GM12891 (cell line): ENCODE measurements around the gene CEP170B.

Source experiments
- DNase-seq: peaks from one replicate; pipeline ENCODE4 v3.0.0; 2011; ENCODE audit warnings: low spot score; ENCODE audit not compliant: insufficient read length
- FAIRE-seq: peaks from 2 replicates; lab custom pipeline; 2011; peaks lifted over from hg19 to GRCh38; lab: Jason Lieb, UNC
- PAX5 ChIP-seq: IDR thresholded peaks from 2 replicates; pipeline ENCODE4 v1.6.1; 2011; ENCODE audit warnings: low read length, moderate library complexity, mild to moderate bottlenecking; ENCODE audit not compliant: insufficient read depth, severe bottlenecking
- POLR2A ChIP-seq: IDR thresholded peaks from 2 replicates; pipeline ENCODE4 v1.6.1; 2011; ENCODE audit warnings: low read depth, low read length, control low read depth
- POLR2AphosphoS5 ChIP-seq: IDR thresholded peaks from 2 replicates; pipeline ENCODE4 v1.6.1; 2011; ENCODE audit warnings: low read depth, low read length, control low read depth
- POU2F2 ChIP-seq: IDR thresholded peaks from 2 replicates; pipeline ENCODE4 v1.6.1; 2011; ENCODE audit warnings: low read depth, mild to moderate bottlenecking, control low read depth, low read length, moderate library complexity
- SPI1 ChIP-seq: IDR thresholded peaks from 2 replicates; pipeline ENCODE4 v1.6.1; 2011; ENCODE audit warnings: low read depth, low read length, control low read depth
- TAF1 ChIP-seq: IDR thresholded peaks from 2 replicates; pipeline ENCODE4 v1.6.1; 2011; ENCODE audit warnings: low read depth, low read length, control low read depth

The CEP170B gene

GRCh38 chr14:104873380-104874055 is 8.4 kb downstream of the CEP170B start:
- TF ChIP-seq POLR2AphosphoS5 (no peak), POU2F2 (no peak), TAF1 (no peak), SPI1 (no peak), PAX5 (no peak), POLR2A (no peak)
- DNase-seq: no peak
- no peak for FAIRE-seq

GRCh38 chr14:104874110-104874531 is 9.1 kb downstream of the CEP170B start:
- DNase-seq (no peak), FAIRE-seq (no peak)
- TF ChIP-seq POU2F2: no peak

- no peak for TF ChIP-seq POLR2A
- TF ChIP-seq SPI1: no peak
- no peak for TF ChIP-seq POLR2AphosphoS5
- TF ChIP-seq POU2F2: no peak
- TF ChIP-seq TAF1: no peak
- TF ChIP-seq PAX5: no peak
- no peak for DNase-seq
- FAIRE-seq: no peak
Observed at GRCh38 chr14:104874571-104875411, 9.7 kb downstream of the CEP170B start.

GRCh38 chr14:104875412-104875751 is 10.3 kb downstream of the CEP170B start:
- no peak for DNase-seq
- no peak for FAIRE-seq
- no peak for TF ChIP-seq POLR2A
- no peak for TF ChIP-seq TAF1
- TF ChIP-seq PAX5: no peak
- TF ChIP-seq SPI1: no peak
- no peak for TF ChIP-seq POLR2AphosphoS5
- no peak for TF ChIP-seq POU2F2

GRCh38 chr14:104875811-104876210 is 10.7 kb downstream of the CEP170B start:
- DNase-seq (no peak), FAIRE-seq (no peak)
- TF ChIP-seq PAX5 (no peak), POU2F2 (no peak), TAF1 (no peak), SPI1 (no peak), POLR2AphosphoS5 (no peak), POLR2A (no peak)

- peak; percentile 70 for DNase-seq
- FAIRE-seq: peak; percentile 66
- TF ChIP-seq PAX5: no peak
- no peak for TF ChIP-seq POLR2AphosphoS5
- no peak for TF ChIP-seq POU2F2
- TF ChIP-seq SPI1: no peak
- TF ChIP-seq TAF1: no peak
- no peak for TF ChIP-seq POLR2A
Observed at GRCh38 chr14:104876251-104876699, 11.2 kb downstream of the CEP170B start.

- TF ChIP-seq SPI1: no peak
- no peak for TF ChIP-seq POU2F2
- TF ChIP-seq POLR2AphosphoS5: no peak
- TF ChIP-seq POLR2A: no peak
- no peak for TF ChIP-seq PAX5
- TF ChIP-seq TAF1: no peak
- FAIRE-seq: no peak
- no peak for DNase-seq
Observed at GRCh38 chr14:104877066-104877805, 12.2 kb downstream of the CEP170B start.

GRCh38 chr14:104877806-104878550 is 12.9 kb downstream of the CEP170B start:
- FAIRE-seq: no peak
- TF ChIP-seq SPI1 (no peak), PAX5 (no peak), POLR2AphosphoS5 (no peak), TAF1 (no peak), POU2F2 (no peak), POLR2A (no peak)
- DNase-seq: no peak

GRCh38 chr14:104878582-104878981 is 13.5 kb downstream of the CEP170B start:
- DNase-seq (no peak), FAIRE-seq (no peak)
- no peak for TF ChIP-seq SPI1
